Activated CD8-positive, alpha-beta memory T cell treated with anti-CD3 and anti-CD28 coated beads for 36 hours (primary cell): Measurements from ENCODE around the gene TMEM59. TPM values are rescaled to one million over a fixed set of nuclear protein-coding genes. Genes with fewer than 3 reads are reported as not detected.
"Not testable (repeated sequence)": the region's sequence is repeated elsewhere in the genome, so short reads cannot be mapped to it uniquely, and the experiment has no call there.

ENCODE experiments used
- CTCF ChIA-PET: fragments of 350-600 bp; sonication (Branson Sonifier 250); formaldehyde crosslinking; loops from one replicate; lab custom pipeline; 2021; ENCODE audit warnings: antibody characterized with exemption; lab: Charles Lee
- POLR2A ChIA-PET: fragments of 350-600 bp; sonication (Branson Sonifier 250); formaldehyde crosslinking; loops from one replicate; lab custom pipeline; 2021; ENCODE audit warnings: antibody characterized with exemption; lab: Charles Lee
- total RNA-seq, 2 experiments: library from RNA; stranded (reverse); gene quantifications; one replicate each; pipeline ENCODE4 v1.2.3, GENCODE V29; 2021

Gene TMEM59
- total RNA-seq, 2 experiments from 2014 or later: 117 to 124 TPM

DNA sequence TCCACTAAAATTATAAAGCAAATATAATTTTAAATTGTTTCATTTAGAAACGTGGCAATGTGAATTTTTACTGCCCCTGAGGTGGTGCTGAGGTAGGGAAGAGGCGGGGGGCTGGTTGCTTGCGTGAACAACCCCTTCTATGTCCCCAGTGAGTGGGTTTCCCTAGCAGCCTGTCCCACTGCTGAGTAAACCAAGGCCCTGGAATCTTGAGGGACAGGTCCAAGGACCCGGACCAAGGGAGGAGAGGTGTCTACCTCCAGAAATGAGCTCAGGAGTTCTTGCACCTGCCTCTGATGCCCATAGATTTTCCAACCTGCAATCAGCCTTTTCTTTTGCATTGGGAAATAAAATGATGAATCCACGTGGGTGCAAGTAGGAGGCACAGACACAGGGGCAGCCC, 34.4 kb downstream of the TMEM59 start:
- ChIA-PET CTCF (no interaction called here), POLR2A (no interaction called here)

GRCh38 chr1:54017979-54018378, 35.0 kb downstream of the TMEM59 start, which contains the start of gene LDLRAD1:
Gene LDLRAD1, minus strand, starts transcription at chr1:54018186. Its CDS starts 74 bp downstream, at chr1:54018112.
- POLR2A ChIA-PET: no interaction called here
- CTCF ChIA-PET: no interaction called here

DNA sequence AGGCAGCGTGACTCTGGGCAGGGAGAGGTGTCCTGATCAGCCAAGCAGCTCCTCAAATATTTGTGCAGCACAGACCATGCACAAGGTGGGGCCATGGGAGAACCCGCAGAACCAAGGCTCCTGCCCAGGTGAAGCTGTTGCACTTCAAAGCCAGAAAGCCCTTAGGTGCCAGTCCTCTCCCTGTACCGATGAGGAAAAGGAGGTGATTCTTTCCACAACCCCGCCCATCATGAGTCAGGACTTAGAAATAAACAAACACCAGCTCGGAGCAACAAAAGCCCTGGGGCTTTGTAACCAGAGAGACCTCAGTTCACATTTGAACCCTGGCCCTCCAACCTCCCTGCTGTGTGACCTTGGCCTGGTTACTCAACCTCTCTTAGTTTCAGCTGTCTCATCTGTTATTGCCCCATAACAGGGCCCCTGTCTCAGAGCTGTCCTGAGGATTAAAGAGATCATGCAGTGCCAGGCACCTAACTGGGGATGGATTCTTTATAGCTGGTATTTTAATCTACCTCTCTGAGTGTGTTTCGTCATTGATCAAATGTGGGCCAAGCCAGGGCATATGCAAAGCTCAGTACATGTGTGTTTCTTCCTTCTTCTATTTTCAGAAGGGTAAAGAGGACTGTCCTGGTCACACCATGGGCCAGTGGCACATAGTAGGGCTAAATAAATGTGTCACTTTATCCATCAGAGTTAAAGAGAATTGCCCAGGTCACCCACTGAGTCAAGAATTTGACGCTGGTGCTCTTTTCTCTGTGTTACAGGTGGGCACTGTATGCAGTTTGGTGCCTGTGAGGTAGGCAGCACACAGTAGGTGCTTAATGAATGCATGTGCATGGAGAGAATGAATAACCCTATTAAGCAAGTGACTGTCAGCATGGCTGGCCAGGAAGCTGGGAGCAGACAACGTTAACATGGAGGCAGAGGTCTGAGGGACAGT, 36.4 kb downstream of the TMEM59 start:
- CTCF ChIA-PET: no interaction called here
- POLR2A ChIA-PET: no interaction called here

GRCh38 chr1:54014009-54014629, 38.9 kb downstream of the TMEM59 start:
- ChIA-PET CTCF (no interaction called here), POLR2A (no interaction called here)

DNA sequence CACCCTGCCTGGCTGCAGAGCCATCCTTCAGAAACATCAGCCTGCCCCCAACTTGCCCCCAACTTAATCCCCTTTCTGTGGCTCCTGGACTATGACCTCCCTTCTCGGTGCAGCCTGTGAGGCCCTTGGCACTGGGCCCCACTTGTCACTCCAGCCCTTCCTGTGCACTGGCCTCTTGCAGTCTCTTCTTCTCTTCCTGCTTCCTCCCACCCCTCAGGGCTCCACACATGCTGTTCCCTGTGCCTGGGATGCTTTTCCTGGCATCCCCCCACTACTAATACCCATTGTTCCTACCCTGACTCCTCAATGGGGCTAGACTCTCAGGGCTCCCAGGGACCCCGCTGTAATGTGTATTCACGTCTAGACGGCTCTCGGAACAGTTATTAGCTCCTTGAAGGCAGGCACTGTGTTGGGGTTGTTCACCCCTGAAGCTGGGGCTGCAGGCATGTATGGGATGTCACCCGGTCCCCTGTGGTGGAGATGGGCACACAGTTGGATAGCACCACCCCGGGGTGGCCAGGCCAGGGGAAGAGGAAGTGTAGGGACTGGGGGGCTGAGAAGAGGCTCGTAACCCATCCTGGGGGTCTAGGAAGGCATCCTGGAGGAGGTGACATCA, 39.5 kb downstream of the TMEM59 start:
- CTCF ChIA-PET: no interaction called here
- POLR2A ChIA-PET: no interaction called here

DNA sequence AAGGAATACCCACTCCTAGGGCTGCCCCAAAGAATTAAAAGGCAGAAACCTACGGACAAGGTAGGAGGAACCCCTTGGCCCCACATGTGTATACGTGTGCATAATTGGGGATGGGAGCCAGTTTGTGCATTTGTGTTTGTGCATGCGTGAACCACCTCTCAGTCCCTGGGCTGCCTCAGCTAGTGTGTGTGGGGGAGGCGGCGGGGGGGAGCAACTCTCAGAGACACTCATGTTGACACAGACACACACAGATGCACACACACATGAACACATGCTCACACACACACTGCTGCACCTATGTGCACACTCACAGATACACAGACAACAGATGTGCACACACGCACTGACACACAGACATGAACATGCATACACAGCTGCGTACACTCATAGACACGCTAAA, 40.1 kb downstream of the TMEM59 start:
- POLR2A ChIA-PET: no interaction called here
- CTCF ChIA-PET: no interaction called here

- ChIA-PET POLR2A (interaction anchor here (0.6 kb wide), 1 partner anchor 105 kb away, joined by 3 read pairs; no protein-coding TSS in a partner anchor), CTCF (no interaction called here)
Measured at GRCh38 chr1:54012008-54012325, 41.0 kb downstream of the TMEM59 start.

DNA sequence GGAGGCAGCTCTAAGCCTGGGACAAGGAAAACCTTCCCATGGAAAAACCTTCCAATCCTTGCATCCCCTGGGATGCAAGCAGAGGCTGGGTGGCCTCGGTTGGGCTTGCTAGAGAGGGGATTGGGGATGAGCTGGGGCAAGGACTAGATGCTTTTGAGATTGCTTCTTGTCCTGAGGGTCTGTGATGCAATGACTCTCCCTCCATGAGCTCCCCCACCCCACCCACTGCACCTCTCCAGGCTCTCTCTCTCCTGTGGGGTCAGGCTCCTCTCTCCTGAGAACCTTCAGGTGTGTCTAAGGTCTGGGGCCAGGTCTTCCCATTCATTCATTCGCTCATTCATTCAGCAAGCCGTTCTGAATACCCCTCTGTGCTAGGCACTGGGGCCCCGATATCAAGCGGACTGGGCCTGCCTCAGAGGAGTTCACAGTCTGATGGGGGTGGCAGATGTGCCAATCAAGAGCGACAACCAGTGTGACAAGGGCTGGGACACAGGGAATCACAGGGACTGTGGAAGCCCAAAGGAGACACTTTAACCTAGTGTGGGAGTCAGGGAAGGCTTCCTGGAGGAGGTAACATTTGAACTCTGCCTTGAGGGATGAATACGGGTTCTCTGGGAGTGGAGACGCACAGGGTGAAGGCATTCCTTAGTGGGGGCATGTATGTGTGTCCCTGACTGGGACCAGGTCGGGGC, 41.5 kb downstream of the TMEM59 start:
- ChIA-PET POLR2A (interaction anchor here (0.6 kb wide), 1 partner anchor 106 kb away, joined by 3 read pairs; no protein-coding TSS in a partner anchor), CTCF (no interaction called here)

DNA sequence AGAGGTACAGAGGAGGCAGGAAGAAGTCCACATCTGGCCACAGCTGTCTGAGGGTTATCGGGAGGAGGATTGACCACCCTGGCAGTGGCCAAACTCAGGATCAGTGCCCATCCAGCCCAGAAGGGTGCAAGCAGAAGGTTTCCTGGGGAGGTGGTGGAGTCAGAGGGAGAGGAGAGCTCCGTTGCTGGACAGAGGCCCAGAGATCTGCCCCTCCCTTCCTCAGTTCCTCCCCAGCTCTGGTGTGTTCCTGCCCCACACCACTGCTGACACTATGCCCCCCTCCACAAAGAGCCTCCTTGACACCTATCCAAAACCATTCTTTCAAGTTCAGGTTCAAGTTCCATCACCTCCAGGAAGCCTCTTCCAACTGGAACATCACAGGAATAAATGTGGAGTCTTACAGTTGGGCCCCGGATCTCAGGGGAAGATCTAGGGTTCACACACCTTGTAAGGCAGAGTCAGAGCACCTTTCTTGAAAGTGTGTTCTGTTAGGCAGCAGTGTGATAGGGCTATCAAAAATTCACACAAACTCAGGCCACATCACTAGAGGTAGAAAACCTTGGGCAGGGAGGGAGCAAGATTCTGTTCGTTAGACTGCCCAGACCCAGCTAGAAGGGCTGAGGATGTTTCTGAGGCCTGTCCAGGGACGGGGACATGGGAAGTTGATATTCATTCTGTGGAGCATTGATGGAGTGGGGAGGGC, 42.4 kb downstream of the TMEM59 start:
- CTCF ChIA-PET: interaction anchor here (0.6 kb wide), 1 partner anchor 538 kb away, joined by 3 read pairs; no protein-coding TSS in a partner anchor
- POLR2A ChIA-PET: no interaction called here

- ChIA-PET CTCF (no interaction called here), POLR2A (no interaction called here)
Measured at GRCh38 chr1:54009406-54009805, 43.6 kb downstream of the TMEM59 start.

- CTCF ChIA-PET: no interaction called here
- POLR2A ChIA-PET: no interaction called here
Measured at GRCh38 chr1:54008876-54009275, 44.1 kb downstream of the TMEM59 start.

GRCh38 chr1:54007613-54008012, 45.4 kb downstream of the TMEM59 start:
- POLR2A ChIA-PET: no interaction called here
- CTCF ChIA-PET: no interaction called here

- POLR2A ChIA-PET: no interaction called here
Measured at GRCh38 chr1:54006508-54006907, 46.5 kb downstream of the TMEM59 start.

DNA sequence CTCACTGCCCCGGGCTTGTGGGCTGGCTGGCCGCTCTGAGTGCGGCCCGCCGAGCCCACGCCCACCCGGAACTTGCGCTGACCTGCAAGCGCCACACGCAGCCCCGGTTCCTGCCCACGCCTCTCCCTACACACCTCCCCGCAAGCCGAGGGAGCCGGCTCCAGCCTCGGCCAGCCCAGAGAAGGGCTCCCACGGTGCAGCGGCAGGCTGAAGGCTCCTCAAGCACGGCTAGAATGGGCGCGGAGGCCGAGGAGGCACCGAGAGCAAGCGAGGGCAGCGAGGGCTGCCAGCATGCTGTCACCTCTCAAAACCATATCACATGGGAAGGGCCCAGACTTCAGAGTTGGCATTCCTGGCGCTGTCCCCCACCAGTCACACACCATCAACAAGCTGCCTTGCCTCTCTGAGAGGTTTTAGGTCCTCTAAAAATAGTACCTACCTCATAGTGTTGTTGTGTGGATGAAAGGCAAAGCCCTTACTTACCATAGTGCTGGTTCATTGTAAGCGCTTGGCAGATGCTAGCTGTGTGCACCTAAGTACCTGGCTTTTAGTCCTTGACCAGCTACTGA, 48.4 kb downstream of the TMEM59 start:
- CTCF ChIA-PET: no interaction called here
- POLR2A ChIA-PET: no interaction called here

More at GRCh38 chr1:54006508-54006907, 46.5 kb downstream of the TMEM59 start:
- CTCF ChIA-PET: no interaction called here

- CTCF ChIA-PET, POLR2A ChIA-PET: not testable (repeated sequence)
Measured at GRCh38 chr1:54003750-54004480, 49.1 kb downstream of the TMEM59 start.

- CTCF ChIA-PET: no interaction called here
- POLR2A ChIA-PET: no interaction called here
Measured at GRCh38 chr1:54003249-54003646, 49.8 kb downstream of the TMEM59 start.

- ChIA-PET CTCF (no interaction called here), POLR2A (no interaction called here)
Measured at GRCh38 chr1:54002544-54003248, 50.3 kb downstream of the TMEM59 start.

GRCh38 chr1:54001591-54001990, 51.4 kb downstream of the TMEM59 start:
- ChIA-PET CTCF (no interaction called here), POLR2A (no interaction called here)
